Transverse colon (tissue), 4 donors: ENCODE measurements around the gene ISM2. TPM values are rescaled to one million over a fixed set of nuclear protein-coding genes. Genes with fewer than 3 reads are reported as not detected.

ENCODE experiments used
- DNase-seq: peaks from one replicate; pipeline ENCODE4 v3.0.0-alpha.2; 2019
- H3K27ac ChIP-seq, 4 donors: fragments of 200-600 bp; sonication (generic); 2 replicates each; pipeline ENCODE4 v1.5.1; 2016 to 2018; ENCODE audit warnings: inconsistent platforms in 4 of 4
- H3K27me3 ChIP-seq: fragments of 200-600 bp; sonication (generic); 2 replicates; pipeline ENCODE4 v1.5.1; 2017; ENCODE audit warnings: inconsistent platforms
- H3K36me3 ChIP-seq, 4 donors: fragments of 200-600 bp; sonication (generic); 2 replicates each; pipeline ENCODE4 v1.5.1; 2017 to 2019; ENCODE audit warnings: inconsistent platforms in 4 of 4
- H3K4me1 ChIP-seq, 4 donors: fragments of 200-600 bp; sonication (generic); 2 replicates each; pipeline ENCODE4 v1.5.1; 2017 to 2020; ENCODE audit warnings: inconsistent platforms in 4 of 4
- H3K4me3 ChIP-seq, 4 donors: fragments of 200-600 bp; sonication (generic); 1 replicate in 1 of 4; 2 replicates in 3 of 4; pipeline versions ENCODE4 v1.5.1 to v1.6.1; 2017 to 2019; ENCODE audit warnings: inconsistent platforms in 4 of 4
- H3K9me3 ChIP-seq, 2 donors: fragments of 200-600 bp; sonication (generic); 2 replicates each; pipeline ENCODE4 v1.5.1; 2017 to 2019; ENCODE audit warnings: inconsistent platforms in 2 of 2
- EP300 ChIP-seq: sonication (generic); formaldehyde crosslinking; IDR thresholded peaks from one replicate; pipeline ENCODE4 v1.6.1; 2017; ENCODE audit warnings: antibody characterized with exemption, low read depth
- POLR2A ChIP-seq: fragments of 450-650 bp; IDR thresholded peaks from one replicate; pipeline ENCODE4 v1.6.1; 2016; ENCODE audit warnings: antibody characterized with exemption, mild to moderate bottlenecking, moderate library complexity
- POLR2AphosphoS5 ChIP-seq, 3 donors: sonication (generic); formaldehyde crosslinking; IDR thresholded peaks; one replicate each; pipeline ENCODE4 v1.6.1; 2016; ENCODE audit warnings: antibody characterized with exemption in 3 of 3
- WGBS, 2 donors: methylation state at CpG; one replicate each; pipeline ENCODE4 v1.1.5; 2018; ENCODE audit warnings: low coverage in 1 of 2; 5-methylcytosine and 5-hydroxymethylcytosine counted together
- in situ Hi-C, 4 donors: fragments of 200-750 bp; cut with MboI; loops; one replicate each; pipeline versions ENCODE4 v1.15.0 to v1.15.1; 2017; ENCODE audit warnings: low sequenced_read_pairs in 3 of 4, low pct_ligation_motif_present in 1 of 4, low pct_unique_long_range_greater_than_20kb in 1 of 4
- intact Hi-C: fragments of 100-400 bp; cut with DNase I; formaldehyde crosslinking; loops from one replicate; pipeline ENCODE4 v1.15.1; 2023; ENCODE audit warnings: low total_unique reads
- total RNA-seq, 4 donors: library from RNA; depleted of rRNA; stranded (reverse); fragments of >200 nt; gene quantifications; one replicate each; pipeline ENCODE4 v1.1.0, GENCODE V29; 2016
- TF ChIP-seq, protein P1 (sequence below), 5 experiments: fragments of 200-600 bp in 3 of 5; fragments of 450-650 bp in 2 of 5; sonication (generic) in 3 of 5; IDR thresholded peaks; 1 replicate in 2 of 5; 2 replicates in 3 of 5; pipeline ENCODE4 v1.5.1; 2016 to 2017; ENCODE audit warnings: antibody characterized with exemption in 5 of 5, inconsistent platforms in 3 of 5, mild to moderate bottlenecking in 2 of 5, moderate library complexity in 1 of 5

Gene ISM2
- total RNA-seq, 4 donors from 2014 or later = 0.27 TPM; not detected in 3

GRCh38 chr14:77478796-77479195 is 19.8 kb downstream of the ISM2 start:
- H3K27me3 ChIP-seq = no peaks in the 10 kb centered on the region
- no peaks in the 10 kb centered on the region for H3K4me1 ChIP-seq
- 20 to 50% methylated on average over 1 of the region's 1 CpG for WGBS, 2 donors
- H3K9me3 ChIP-seq = no peaks in the 10 kb centered on the region
- in situ Hi-C loops = no loop called here
- DNase-seq = no peak
- no peak overlapping the region for H3K27ac ChIP-seq
- TF ChIP-seq POLR2A (no peak), EP300 (no peak), POLR2AphosphoS5 (IDR thresholded peaks at IDR 0.05) (no peak)
- TF ChIP-seq, protein P1, sequence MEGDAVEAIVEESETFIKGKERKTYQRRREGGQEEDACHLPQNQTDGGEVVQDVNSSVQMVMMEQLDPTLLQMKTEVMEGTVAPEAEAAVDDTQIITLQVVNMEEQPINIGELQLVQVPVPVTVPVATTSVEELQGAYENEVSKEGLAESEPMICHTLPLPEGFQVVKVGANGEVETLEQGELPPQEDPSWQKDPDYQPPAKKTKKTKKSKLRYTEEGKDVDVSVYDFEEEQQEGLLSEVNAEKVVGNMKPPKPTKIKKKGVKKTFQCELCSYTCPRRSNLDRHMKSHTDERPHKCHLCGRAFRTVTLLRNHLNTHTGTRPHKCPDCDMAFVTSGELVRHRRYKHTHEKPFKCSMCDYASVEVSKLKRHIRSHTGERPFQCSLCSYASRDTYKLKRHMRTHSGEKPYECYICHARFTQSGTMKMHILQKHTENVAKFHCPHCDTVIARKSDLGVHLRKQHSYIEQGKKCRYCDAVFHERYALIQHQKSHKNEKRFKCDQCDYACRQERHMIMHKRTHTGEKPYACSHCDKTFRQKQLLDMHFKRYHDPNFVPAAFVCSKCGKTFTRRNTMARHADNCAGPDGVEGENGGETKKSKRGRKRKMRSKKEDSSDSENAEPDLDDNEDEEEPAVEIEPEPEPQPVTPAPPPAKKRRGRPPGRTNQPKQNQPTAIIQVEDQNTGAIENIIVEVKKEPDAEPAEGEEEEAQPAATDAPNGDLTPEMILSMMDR (IDR thresholded peaks at IDR 0.05) = no peak
- no peaks in the 10 kb centered on the region for H3K36me3 ChIP-seq
- intact Hi-C loops = no loop called here
- H3K4me3 ChIP-seq = no peak overlapping the region

- no peaks in the 10 kb centered on the region for H3K4me1 ChIP-seq
- WGBS, 2 donors = 93% methylated on average over 4 of the region's 5 CpGs; no CpG with 5 or more reads in 1 of the 2 donors
- no peaks in the 10 kb centered on the region for H3K36me3 ChIP-seq
- H3K27ac ChIP-seq = no peak overlapping the region
- intact Hi-C loops (no loop called here), in situ Hi-C loops (no loop called here)
- TF ChIP-seq, protein P1 (IDR thresholded peaks at IDR 0.05) = no peak
- TF ChIP-seq POLR2AphosphoS5 (IDR thresholded peaks at IDR 0.05) (no peak), POLR2A (no peak), EP300 (no peak)
- H3K27me3 ChIP-seq = no peaks in the 10 kb centered on the region
- DNase-seq = no peak
- H3K4me3 ChIP-seq = no peak overlapping the region
- no peaks in the 10 kb centered on the region for H3K9me3 ChIP-seq
Observed at GRCh38 chr14:77478029-77478428, 20.6 kb downstream of the ISM2 start.

DNA sequence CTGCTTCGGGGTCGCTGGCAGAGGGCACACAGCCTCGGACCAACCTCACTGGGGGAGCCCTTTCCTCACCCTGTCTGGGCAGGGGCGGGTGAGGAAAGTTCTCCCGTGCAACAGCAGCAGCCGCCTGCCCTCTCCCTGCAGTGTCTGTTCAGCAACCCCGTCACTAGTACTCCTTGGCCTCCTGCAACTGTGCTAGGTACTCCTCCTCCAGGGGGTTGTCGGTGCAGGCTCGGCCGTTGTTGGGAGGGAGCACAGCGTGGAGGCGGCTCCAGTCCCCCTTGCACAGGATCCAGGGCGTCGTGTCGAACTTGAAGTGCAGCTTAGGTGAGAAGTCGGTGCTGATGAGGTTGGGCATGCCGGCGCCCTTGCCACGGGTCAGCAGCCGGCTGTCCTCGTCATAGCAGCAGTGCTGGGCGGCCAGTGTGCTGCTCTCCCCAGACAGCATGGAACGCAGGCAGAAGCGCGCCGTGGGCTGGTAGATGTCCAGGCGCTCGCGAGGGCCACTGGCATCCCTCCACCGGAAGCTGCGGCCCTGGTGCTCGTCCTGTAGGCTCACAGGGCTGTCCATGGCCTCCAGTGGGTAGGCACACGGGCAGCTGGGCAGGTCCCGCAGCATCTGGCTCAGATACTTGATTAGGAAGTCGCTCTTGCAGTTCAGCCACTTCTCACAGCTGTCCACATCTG is 23.0 kb downstream of the ISM2 start:
- Histone ChIP-seq H3K4me3 (no peak overlapping the region), H3K36me3 (no peaks in the 10 kb centered on the region), H3K27ac (no peak overlapping the region), H3K4me1 (no peaks in the 10 kb centered on the region), H3K9me3 (no peaks in the 10 kb centered on the region), H3K27me3 (no peaks in the 10 kb centered on the region)
- TF ChIP-seq POLR2A = no peak
- TF ChIP-seq, protein P1 (IDR thresholded peaks at IDR 0.05) = no peak
- TF ChIP-seq POLR2AphosphoS5 (IDR thresholded peaks at IDR 0.05) = no peak
- no peak for TF ChIP-seq EP300
- intact Hi-C loops = no loop called here
- in situ Hi-C loops = no loop called here
- DNase-seq = no peak
- WGBS, 2 donors = 92% methylated on average over 31 of the region's 35 CpGs; no CpG with 5 or more reads in 1 of the 2 donors

GRCh38 chr14:77474479-77475177 is 24.0 kb downstream of the ISM2 start:
- WGBS, 2 donors = 74% methylated on average over 9 of the region's 9 CpGs; no CpG with 5 or more reads in 1 of the 2 donors
- H3K9me3 ChIP-seq = no peaks in the 10 kb centered on the region
- H3K36me3 ChIP-seq = no peaks in the 10 kb centered on the region
- H3K27ac ChIP-seq = no peak overlapping the region
- H3K27me3 ChIP-seq = no peaks in the 10 kb centered on the region
- intact Hi-C loops (no loop called here), in situ Hi-C loops (no loop called here)
- H3K4me3 ChIP-seq = no peak overlapping the region
- TF ChIP-seq POLR2A (no peak), POLR2AphosphoS5 (IDR thresholded peaks at IDR 0.05) (no peak), EP300 (no peak)
- TF ChIP-seq, protein P1 (IDR thresholded peaks at IDR 0.05) = no peak
- DNase-seq = no peak
- peaks cover 0 to 5% (median 0%) of the 10 kb centered on the region in 4 donors for H3K4me1 ChIP-seq
